K562 (cell line): ENCODE results near the gene INTS1. TPM values are rescaled to one million over a fixed set of nuclear protein-coding genes. Genes with fewer than 3 reads are reported as not detected.

ENCODE experiments used
- ASH1L ChIP-seq: fragments of 450-650 bp; IDR thresholded peaks from 2 replicates; pipeline ENCODE4 v1.6.1; 2018; ENCODE audit warnings: borderline replicate concordance, mild to moderate bottlenecking, low read depth; ENCODE audit not compliant: partially characterized antibody
- CUX1 ChIP-seq: fragments of 200-800 bp; sonication (Bioruptor generic); IDR thresholded peaks from 2 replicates; pipeline ENCODE4 v1.6.1; 2016; ENCODE audit warnings: missing genetic modification characterization, missing compliant biosample characterization
- ESRRB ChIP-seq: fragments of 250-450 bp; sonication (Bioruptor Pico); IDR thresholded peaks from 2 replicates; pipeline ENCODE4 v1.5.0; 2020; ENCODE audit warnings: mild to moderate bottlenecking, moderate library complexity, borderline replicate concordance
- HINFP ChIP-seq: fragments of 450-650 bp; conservative IDR thresholded peaks from 2 replicates; pipeline ENCODE4 v1.6.1; 2016; ENCODE audit warnings: missing genetic modification characterization, low read depth, mild to moderate bottlenecking, control low read depth, missing compliant biosample characterization
- HOMEZ ChIP-seq: fragments of 250-450 bp; sonication (Bioruptor Pico); IDR thresholded peaks from 2 replicates; pipeline ENCODE4 v1.4.0; 2020; ENCODE audit warnings: mild to moderate bottlenecking, moderate library complexity
- SFPQ ChIP-seq: fragments of 200-400 bp; formaldehyde crosslinking; IDR thresholded peaks from 2 replicates; pipeline ENCODE4 v1.6.1; 2017; ENCODE audit warnings: mild to moderate bottlenecking, low read depth, low read length, moderate library complexity
- polyA plus RNA-seq, 8 experiments: library from polyadenylated mRNA; depleted of rRNA in 4 of 8; stranded (reverse) in 5 of 8; unstranded in 3 of 8; fragments of >200 nt; fragmentation: Nextera tagmentation in 2 of 8; fragmentation: Illumina TruSeq in 1 of 8; extraction: Ambion mirVana in 2 of 8; extraction: Trizol in 1 of 8; gene quantifications; 2 replicates each; pipeline versions ENCODE4 v1.2.1 to v1.2.3, GENCODE V29; 2011 to 2014; ENCODE audit warnings: inconsistent platforms in 1 of 8, missing spikeins in 1 of 8
- total RNA-seq, 7 experiments: library from RNA; depleted of rRNA in 6 of 7; stranded (reverse); fragments of >200 nt in 6 of 7; fragmentation: Illumina TruSeq in 2 of 7; extraction: Trizol in 2 of 7; gene quantifications; 2 replicates each; pipeline versions ENCODE4 v1.2.1 to v1.2.3, GENCODE V29; 2011 to 2021; ENCODE audit warnings: low replicate concordance in 1 of 7

Gene INTS1
- total and polyA plus RNA-seq, 9 of the 15 experiments (the other 6 are each of a cell fraction or from before 2014, with no cell fraction given) = 0.34 to 119 (median 18.5) TPM

- no peak for TF ChIP-seq HOMEZ (CRISPR knock-in tag)
- TF ChIP-seq CUX1 (CRISPR knock-in tag) = no peak
- TF ChIP-seq ESRRB (CRISPR knock-in tag) = no peak
- no peak for TF ChIP-seq SFPQ
- no peak for TF ChIP-seq ASH1L
- TF ChIP-seq HINFP (tag) = no peak
These were observed 7.5 kb downstream of the INTS1 start (continued) for GRCh38 chr7:1496531-1497292.
